H1 (cell line): ENCODE results near the gene B3GALT6. TPM values are rescaled to one million over a fixed set of nuclear protein-coding genes. Genes with fewer than 3 reads are reported as not detected.

Experiments used
- CTCF ChIA-PET: fragments of 300-600 bp; sonication (Branson Sonifier 250); formaldehyde crosslinking; loops from one replicate; lab custom pipeline; 2021; ENCODE audit not compliant: partially characterized antibody; lab: Charles Lee
- POLR2A ChIA-PET: fragments of 300-600 bp; sonication (Branson Sonifier 250); formaldehyde crosslinking; loops from one replicate; lab custom pipeline; 2021; ENCODE audit warnings: inconsistent platforms; ENCODE audit not compliant: partially characterized antibody; lab: Charles Lee
- DNase-seq, 2 experiments: peaks; one replicate each; pipeline versions ENCODE4 v3.0.0 to v3.0.0-alpha.2; 2010 to 2022; ENCODE audit warnings: low spot score in 2 of 2, low read depth in 1 of 2, mixed read lengths in 1 of 2
- FAIRE-seq: peaks from 2 replicates; lab custom pipeline; 2011; peaks lifted over from hg19 to GRCh38; lab: Jason Lieb, UNC
- H2AFZ ChIP-seq: 2 replicates; pipeline ENCODE4 v1.8.1; 2012; ENCODE audit warnings: low read length, inconsistent platforms
- H2AK5ac ChIP-seq: 2 replicates; pipeline ENCODE4 v1.6.1; 2013; ENCODE audit warnings: low read depth, low read length
- H2BK120ac ChIP-seq: replicated peaks from 2 replicates; pipeline ENCODE3; 2013; ENCODE audit warnings: low read depth, low read length, inconsistent platforms
- H2BK12ac ChIP-seq: 2 replicates; pipeline ENCODE4 v1.6.1; 2013; ENCODE audit warnings: low read depth, low read length
- H2BK15ac ChIP-seq: 2 replicates; pipeline ENCODE4 v1.6.1; 2013; ENCODE audit warnings: low read length
- H2BK20ac ChIP-seq: 2 replicates; pipeline ENCODE4 v1.6.1; 2013; ENCODE audit warnings: low read length
- H2BK5ac ChIP-seq: 2 replicates; pipeline ENCODE4 v1.6.1; 2013; ENCODE audit warnings: low read depth, low read length
- H3K14ac ChIP-seq: 2 replicates; pipeline ENCODE4 v1.6.1; 2013; ENCODE audit warnings: inconsistent platforms; ENCODE audit not compliant: insufficient read length
- H3K18ac ChIP-seq: 2 replicates; pipeline ENCODE4 v1.6.1; 2013; ENCODE audit warnings: low read length; ENCODE audit errors: extremely low read depth
- H3K23ac ChIP-seq: 2 replicates; pipeline ENCODE4 v1.6.1; 2013; ENCODE audit warnings: inconsistent platforms; ENCODE audit not compliant: insufficient read length
- H3K23me2 ChIP-seq: 2 replicates; pipeline ENCODE4 v1.6.1; 2013; ENCODE audit warnings: low read depth, low read length
- H3K27ac ChIP-seq: 2 replicates; pipeline ENCODE4 v1.6.1; 2011; ENCODE audit warnings: low read depth, low read length, inconsistent platforms
- H3K27me3 ChIP-seq, 4 experiments: replicated peaks in 1 of 4; 1 replicate in 1 of 4; 2 replicates in 3 of 4; pipeline versions ENCODE4 v1.6.1 to v1.8.1; 2011 to 2013; ENCODE audit warnings: low read length in 3 of 4, mild to moderate bottlenecking in 3 of 4, inconsistent platforms in 2 of 4, mixed read lengths in 2 of 4, moderate library complexity in 1 of 4; ENCODE audit not compliant: control insufficient read depth in 3 of 4, insufficient read depth in 3 of 4; ENCODE audit errors: extremely low read depth in 1 of 4
- H3K36me3 ChIP-seq, 4 experiments: 2 replicates each; pipeline versions ENCODE4 v1.6.1 to v1.8.1; 2011 to 2013; ENCODE audit warnings: mild to moderate bottlenecking in 4 of 4, low read length in 3 of 4, moderate library complexity in 2 of 4, control low read depth in 1 of 4, inconsistent platforms in 1 of 4; ENCODE audit not compliant: insufficient read depth in 4 of 4, control insufficient read depth in 2 of 4
- H3K4ac ChIP-seq: replicated peaks from 2 replicates; pipeline ENCODE3; 2013; ENCODE audit warnings: low read length, low read depth, mixed read lengths, inconsistent platforms; ENCODE audit not compliant: insufficient read length
- H3K4me1 ChIP-seq, 4 experiments: replicated peaks in 1 of 4; 1 replicate in 1 of 4; 2 replicates in 3 of 4; pipeline versions ENCODE4 v1.6.1 to v1.8.1; 2011 to 2013; ENCODE audit warnings: low read length in 3 of 4, inconsistent platforms in 2 of 4, mixed read lengths in 1 of 4; ENCODE audit not compliant: insufficient read depth in 4 of 4, control insufficient read depth in 3 of 4
- H3K4me2 ChIP-seq, 2 experiments: 2 replicates each; pipeline versions ENCODE4 v1.6.1 to v1.8.1; 2011 to 2013; ENCODE audit warnings: low read depth in 2 of 2, low read length in 2 of 2, control low read depth in 1 of 2, inconsistent platforms in 1 of 2, mild to moderate bottlenecking in 1 of 2; ENCODE audit not compliant: insufficient read depth in 1 of 2
- H3K4me3 ChIP-seq, 4 experiments: fragments of 200-600, 300-600 bp in 1 of 4; sonication (generic), shearing (Covaris generic), sonication (Bioruptor Twin) in 1 of 4; 2 replicates each; pipeline versions ENCODE4 v1.5.1 to v1.8.1; 2011 to 2016; ENCODE audit warnings: low read length in 4 of 4, low read depth in 3 of 4, control low read depth in 2 of 4, inconsistent platforms in 2 of 4, mild to moderate bottlenecking in 2 of 4, mixed read lengths in 1 of 4, moderate library complexity in 1 of 4; ENCODE audit not compliant: insufficient read depth in 2 of 4; ENCODE audit errors: extremely low read depth in 1 of 4
- H3K56ac ChIP-seq: replicated peaks from 2 replicates; pipeline ENCODE3; 2013; ENCODE audit warnings: low read depth, mild to moderate bottlenecking, mixed read lengths, low read length, inconsistent platforms; ENCODE audit not compliant: insufficient read length
- H3K79me1 ChIP-seq: 2 replicates; pipeline ENCODE4 v1.6.1; 2013; ENCODE audit warnings: low read depth, low read length, control low read depth
- H3K79me2 ChIP-seq, 2 experiments: 2 replicates each; pipeline versions ENCODE4 v1.6.1 to v1.8.1; 2012 to 2013; ENCODE audit warnings: low read length in 2 of 2, mild to moderate bottlenecking in 2 of 2, inconsistent platforms in 1 of 2; ENCODE audit not compliant: insufficient read depth in 2 of 2, control insufficient read depth in 1 of 2
- H3K9ac ChIP-seq, 4 experiments: replicated peaks in 1 of 4; 1 replicate in 1 of 4; 2 replicates in 3 of 4; pipeline versions ENCODE4 v1.6.1 to v1.8.1; 2011 to 2013; ENCODE audit warnings: low read depth in 3 of 4, low read length in 3 of 4, control low read depth in 2 of 4, mild to moderate bottlenecking in 2 of 4, moderate library complexity in 2 of 4, inconsistent platforms in 1 of 4; ENCODE audit errors: extremely low read depth in 1 of 4
- H3K9me3 ChIP-seq, 2 experiments: 2 replicates each; pipeline versions ENCODE4 v1.6.1 to v1.8.1; 2012 to 2013; ENCODE audit warnings: mild to moderate bottlenecking in 2 of 2, moderate library complexity in 2 of 2, control low read depth in 1 of 2, inconsistent platforms in 1 of 2, low read depth in 1 of 2, low read length in 1 of 2, mixed read lengths in 1 of 2; ENCODE audit not compliant: insufficient read depth in 2 of 2
- H4K20me1 ChIP-seq, 2 experiments: replicated peaks in 1 of 2; 2 replicates each; pipeline versions ENCODE3 to v1.8.1; 2011 to 2013; ENCODE audit warnings: inconsistent platforms in 2 of 2, low read length in 2 of 2, mild to moderate bottlenecking in 1 of 2; ENCODE audit not compliant: insufficient read depth in 2 of 2, control insufficient read depth in 1 of 2
- H4K5ac ChIP-seq: 2 replicates; pipeline ENCODE4 v1.6.1; 2013; ENCODE audit warnings: low read length, low read depth, mixed read lengths, inconsistent platforms; ENCODE audit not compliant: insufficient read length
- H4K8ac ChIP-seq: 2 replicates; pipeline ENCODE4 v1.8.0; 2013; ENCODE audit warnings: mild to moderate bottlenecking, moderate library complexity, low read length, inconsistent platforms; ENCODE audit not compliant: insufficient read depth; ENCODE audit errors: extremely low read depth
- H4K91ac ChIP-seq: replicated peaks from 2 replicates; pipeline ENCODE3; 2013; ENCODE audit warnings: low read length, mixed read lengths, inconsistent platforms; ENCODE audit not compliant: insufficient read length
- CEBPB ChIP-seq: IDR thresholded peaks from 2 replicates; pipeline ENCODE4 v1.6.1; 2012; ENCODE audit warnings: low read depth, low read length
- CREB1 ChIP-seq: IDR thresholded peaks from 2 replicates; pipeline ENCODE4 v1.6.1; 2012; ENCODE audit warnings: inconsistent platforms
- E2F6 ChIP-seq: IDR thresholded peaks from 2 replicates; pipeline ENCODE4 v1.6.1; 2012; ENCODE audit warnings: inconsistent platforms
- EGR1 ChIP-seq: IDR thresholded peaks from 2 replicates; pipeline ENCODE4 v1.6.1; 2011; ENCODE audit warnings: low read depth, low read length, borderline replicate concordance
- FOSL1 ChIP-seq: IDR thresholded peaks from 2 replicates; pipeline ENCODE4 v1.6.1; 2011; ENCODE audit warnings: mild to moderate bottlenecking, low read depth, low read length, moderate library complexity; ENCODE audit not compliant: insufficient read depth
- GABPA ChIP-seq: IDR thresholded peaks from 2 replicates; pipeline ENCODE4 v1.6.1; 2011; ENCODE audit warnings: mild to moderate bottlenecking, low read length, moderate library complexity, borderline replicate concordance; ENCODE audit not compliant: insufficient read depth
- KDM1A ChIP-seq: fragments of 200-600, 300-600 bp; sonication (generic); IDR thresholded peaks from 2 replicates; pipeline ENCODE4 v1.7.1; 2016; ENCODE audit warnings: mild to moderate bottlenecking, low read length, borderline replicate concordance
- NANOG ChIP-seq: IDR thresholded peaks from 2 replicates; pipeline ENCODE4 v1.6.1; 2011; ENCODE audit warnings: low read length, low read depth, mild to moderate bottlenecking, inconsistent platforms; ENCODE audit not compliant: insufficient read depth, poor library complexity, severe bottlenecking
- NRF1 ChIP-seq: IDR thresholded peaks from 2 replicates; pipeline ENCODE4 v1.6.1; 2011; ENCODE audit warnings: mild to moderate bottlenecking, low read depth, low read length, improper control_type of control experiment
- RBBP5 ChIP-seq: IDR thresholded peaks from 2 replicates; pipeline ENCODE4 v1.7.1; 2012; ENCODE audit warnings: low read depth, mild to moderate bottlenecking, inconsistent platforms, low read length, moderate library complexity, borderline replicate concordance
- TAF1 ChIP-seq: IDR thresholded peaks from 2 replicates; pipeline ENCODE4 v1.6.1; 2011; ENCODE audit warnings: mild to moderate bottlenecking, low read depth, low read length
- WGBS, 2 experiments: shearing (Covaris generic) in 1 of 2; methylation state at CpG; one replicate each; pipeline versions ENCODE4 v1.1.6 to v1.1.7; 2013 to 2015; ENCODE audit warnings: low lambda C conversion rate in 2 of 2, mixed read lengths in 2 of 2, inconsistent platforms in 1 of 2, low coverage in 1 of 2, missing lambda C conversion rate in 1 of 2; ENCODE audit not compliant: insufficient replicate concordance in 2 of 2, insufficient coverage in 1 of 2, insufficient read length in 1 of 2; ENCODE audit errors: extremely low coverage in 1 of 2, missing lambda C conversion rate in 1 of 2; 5-methylcytosine and 5-hydroxymethylcytosine counted together
- polyA plus RNA-seq, 7 experiments: library from polyadenylated mRNA; depleted of rRNA in 3 of 7; stranded (reverse) in 5 of 7; unstranded in 2 of 7; fragments of >200 nt in 5 of 7; fragments of 200-250 nt in 2 of 7; gene quantifications; 1 replicate in 5 of 7; 2 replicates in 1 of 7; 4 replicates in 1 of 7; pipeline versions ENCODE4 v1.2.1 to v1.2.3, GENCODE V29; 2011 to 2013; ENCODE audit warnings: missing spikeins in 2 of 7, mixed read lengths in 2 of 7
- total RNA-seq: library from RNA; stranded (reverse); fragmentation: NEBNext Ultra II Directional; extraction: Animal tissue kit (Norgen Biotek cat#: 25700); gene quantifications from 2 replicates; pipeline ENCODE4 v1.2.1, GENCODE V29; 2021

Gene B3GALT6
- total and polyA plus RNA-seq, 2 of the 8 experiments (the other 6 are each of a cell fraction or from before 2014, with no cell fraction given) = 18.4 to 20.4 TPM

DNA sequence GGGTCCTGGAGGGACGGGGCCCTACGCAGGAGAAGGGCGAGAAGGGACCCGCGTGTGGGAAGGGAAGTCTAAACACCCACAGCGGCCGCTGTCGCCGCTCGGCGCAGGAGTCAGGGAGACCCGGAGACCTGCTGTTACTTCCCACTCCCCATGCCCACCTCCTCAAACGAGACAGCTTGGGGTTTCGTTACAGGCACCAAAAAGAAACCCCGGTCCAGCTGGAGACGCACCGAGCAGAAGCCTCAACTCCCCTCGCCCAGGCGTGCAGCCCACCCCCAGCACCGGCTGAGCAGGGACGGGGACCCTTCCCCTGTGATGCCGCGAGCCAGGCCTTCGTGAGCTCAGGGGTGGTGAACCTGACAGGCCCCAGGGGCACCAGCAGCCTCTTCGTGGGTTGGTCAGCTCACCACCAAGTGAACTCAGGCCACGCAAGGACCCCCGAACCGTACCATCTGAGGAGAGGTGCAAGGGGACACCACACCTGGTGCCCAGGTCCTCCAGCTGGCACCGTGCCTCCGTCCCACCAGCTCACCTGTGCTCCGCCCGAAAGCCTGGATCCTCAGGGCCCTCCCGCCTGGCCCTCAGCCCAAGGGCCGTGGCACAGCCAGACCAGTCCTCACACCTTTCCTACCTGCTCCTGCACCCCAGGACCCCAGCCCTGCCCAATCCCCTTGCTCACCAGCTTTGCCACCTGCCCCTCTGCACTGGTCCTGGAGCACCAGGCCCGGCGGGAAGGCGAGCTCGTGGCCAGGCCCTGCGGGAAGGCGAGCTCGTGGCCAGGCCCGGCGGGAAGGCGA is 5.3 kb upstream of the B3GALT6 start:
- Histone ChIP-seq H2BK5ac (no peak overlapping the region), H3K9me3 (no peaks in the 10 kb centered on the region)
- no peak for TF ChIP-seq GABPA
- TF ChIP-seq CEBPB = no peak
- no peak for TF ChIP-seq E2F6
- no peak for TF ChIP-seq NANOG
- no peak for TF ChIP-seq TAF1
- TF ChIP-seq EGR1 = no peak
- TF ChIP-seq CREB1 = no peak
- TF ChIP-seq NRF1 = no peak
- no peak for TF ChIP-seq RBBP5
- TF ChIP-seq KDM1A = no peak
- TF ChIP-seq FOSL1 = no peak

More for the DNA sequence above, 5.3 kb upstream of the B3GALT6 start:
- WGBS, 2 experiments = 92% methylated on average over 23 of the region's 44 CpGs; no CpG with 5 or more reads in 1 of the 2 experiments
- Histone ChIP-seq H2AK5ac (no peak overlapping the region), H3K27ac (no peak overlapping the region), H3K4me1 (peaks cover 0 to 3% (median 0%) of the 10 kb centered on the region in 4 experiments; a peak in 1 of 7 replicates), H4K8ac (no peak overlapping the region), H2BK120ac (no peak overlapping the region), H2BK12ac (no peak overlapping the region), H3K79me1 (peaks cover 37% of the 10 kb centered on the region), H3K4me3 (no peak overlapping the region), H3K4ac (no peak overlapping the region), H3K23ac (no peak overlapping the region), H2AFZ (no peak overlapping the region), H3K27me3 (no peaks in the 10 kb centered on the region), H3K18ac (no peak overlapping the region), H4K20me1 (peaks cover 5 to 31% of the 10 kb centered on the region in 2 experiments), H4K5ac (no peak overlapping the region), H2BK15ac (no peak overlapping the region), H3K36me3 (peaks cover 4 to 30% (median 15%) of the 10 kb centered on the region in 4 experiments; a peak in 7 of 8 replicates), H3K79me2 (peaks cover 6 to 39% of the 10 kb centered on the region in 2 experiments; a peak in 3 of 4 replicates), H3K9ac (no peak overlapping the region), H3K23me2 (peaks cover 7% of the 10 kb centered on the region), H3K4me2 (no peak overlapping the region), H3K14ac (no peak overlapping the region), H4K91ac (no peak overlapping the region), H2BK20ac (no peak overlapping the region), H3K56ac (no peak overlapping the region)
- DNase-seq (no peak), FAIRE-seq (no peak)
- ChIA-PET POLR2A (interaction anchor here (0.6 to 3.1 kb wide), 4 partner anchors 11 to 167 kb away, joined by 3 to 15 read pairs (median 4); no protein-coding TSS in a partner anchor), CTCF (interaction anchor here (0.8 to 6.2 kb wide), 6 partner anchors 11 to 194 kb away, joined by 3 to 28 read pairs (median 4); no protein-coding TSS in a partner anchor)
